Mesothelial cell of epicardium (in vitro differentiated cells): ENCODE measurements around the gene SYNE1. TPM values are rescaled to one million over a fixed set of nuclear protein-coding genes. Genes with fewer than 3 reads are reported as not detected.

Experiments used
- DNase-seq, 2 experiments: peaks; one replicate each; pipeline ENCODE4 v3.0.0; 2021; ENCODE audit warnings: low spot score in 2 of 2; ENCODE audit not compliant: unreplicated experiment in 2 of 2
- H3K27ac Mint-ChIP-seq: 2 replicates; pipeline ENCODE4 v1.8.0; 2021; ENCODE audit warnings: mixed read lengths
- H3K27me3 Mint-ChIP-seq: 2 replicates; pipeline ENCODE4 v1.8.0; 2021; ENCODE audit warnings: low read depth, mixed read lengths
- H3K36me3 Mint-ChIP-seq: 2 replicates; pipeline ENCODE4 v1.8.0; 2021; ENCODE audit warnings: mixed read lengths
- H3K4me1 Mint-ChIP-seq: 2 replicates; pipeline ENCODE4 v1.8.0; 2021; ENCODE audit warnings: mixed read lengths
- H3K4me3 Mint-ChIP-seq: 2 replicates; pipeline ENCODE4 v1.8.0; 2021; ENCODE audit warnings: mild to moderate bottlenecking, moderate library complexity, mixed read lengths
- H3K9me3 Mint-ChIP-seq: 2 replicates; pipeline ENCODE4 v1.8.0; 2021; ENCODE audit warnings: mixed read lengths
- CTCF ChIP-seq: fragments of 200-600 bp; sonication (generic); IDR thresholded peaks from one replicate; pipeline ENCODE4 v1.5.0; 2021; ENCODE audit warnings: antibody characterized with exemption; ENCODE audit not compliant: unreplicated experiment
- total RNA-seq: library from RNA; stranded (reverse); gene quantifications from 3 replicates; pipeline ENCODE4 v1.2.1, GENCODE V29; 2021

Gene SYNE1
- total RNA-seq, 1 donor from 2014 or later, result 60.5 TPM

- H3K27me3 Mint-ChIP-seq, result no peaks in the 10 kb centered on the region
- no peaks in the 10 kb centered on the region for H3K9me3 Mint-ChIP-seq
- H3K4me1 Mint-ChIP-seq, result peaks cover 14% of the 10 kb centered on the region
- no peak for TF ChIP-seq CTCF
- peak overlapping the region; percentile 97 for H3K4me3 Mint-ChIP-seq
- H3K27ac Mint-ChIP-seq, result peak overlapping the region; percentile 94
- H3K36me3 Mint-ChIP-seq, result peaks cover 6% of the 10 kb centered on the region
- DNase-seq, result no peak
These were observed 336.0 kb downstream of the SYNE1 start for GRCh38 chr6:152301021-152301764.

- Mint-ChIP-seq H3K9me3 (no peaks in the 10 kb centered on the region), H3K4me1 (peaks cover 14% of the 10 kb centered on the region), H3K27ac (no peak overlapping the region), H3K27me3 (no peaks in the 10 kb centered on the region), H3K4me3 (peak overlapping the region; percentile 97), H3K36me3 (peaks cover 7% of the 10 kb centered on the region)
- TF ChIP-seq CTCF, result no peak
- DNase-seq, result no peak
These were observed 336.6 kb downstream of the SYNE1 start for GRCh38 chr6:152300517-152300916.

- no peak overlapping the region for H3K27ac Mint-ChIP-seq
These were observed 338.1 kb downstream of the SYNE1 start for GRCh38 chr6:152298848-152299735.

GRCh38 chr6:152298055-152298647, 339.0 kb downstream of the SYNE1 start:
- Mint-ChIP-seq H3K36me3 (peaks cover 14% of the 10 kb centered on the region), H3K27ac (no peak overlapping the region), H3K4me3 (no peak overlapping the region), H3K4me1 (peaks cover 14% of the 10 kb centered on the region), H3K27me3 (no peaks in the 10 kb centered on the region), H3K9me3 (no peaks in the 10 kb centered on the region)
- no peak for DNase-seq
- TF ChIP-seq CTCF, result no peak

More at GRCh38 chr6:152298848-152299735, 338.1 kb downstream of the SYNE1 start:
- DNase-seq, result no peak
- H3K27me3 Mint-ChIP-seq, result no peaks in the 10 kb centered on the region
- H3K4me3 Mint-ChIP-seq, result no peak overlapping the region
- no peaks in the 10 kb centered on the region for H3K9me3 Mint-ChIP-seq
- H3K36me3 Mint-ChIP-seq, result peaks cover 7% of the 10 kb centered on the region
- no peak for TF ChIP-seq CTCF
- H3K4me1 Mint-ChIP-seq, result peaks cover 14% of the 10 kb centered on the region

GRCh38 chr6:152296648-152297376, 340.4 kb downstream of the SYNE1 start:
- peaks cover 9% of the 10 kb centered on the region for H3K4me1 Mint-ChIP-seq
- H3K9me3 Mint-ChIP-seq, result no peaks in the 10 kb centered on the region
- H3K4me3 Mint-ChIP-seq, result no peak overlapping the region
- TF ChIP-seq CTCF, result no peak
- H3K36me3 Mint-ChIP-seq, result peaks cover 22% of the 10 kb centered on the region
- no peaks in the 10 kb centered on the region for H3K27me3 Mint-ChIP-seq
- H3K27ac Mint-ChIP-seq, result no peak overlapping the region
- no peak for DNase-seq
